Measurements from ENCODE around the gene PIK3R5.
A peak's percentile ranks its signal among the peaks of the same experiment; 100 is the strongest.

PIK3R5 gene

DNA sequence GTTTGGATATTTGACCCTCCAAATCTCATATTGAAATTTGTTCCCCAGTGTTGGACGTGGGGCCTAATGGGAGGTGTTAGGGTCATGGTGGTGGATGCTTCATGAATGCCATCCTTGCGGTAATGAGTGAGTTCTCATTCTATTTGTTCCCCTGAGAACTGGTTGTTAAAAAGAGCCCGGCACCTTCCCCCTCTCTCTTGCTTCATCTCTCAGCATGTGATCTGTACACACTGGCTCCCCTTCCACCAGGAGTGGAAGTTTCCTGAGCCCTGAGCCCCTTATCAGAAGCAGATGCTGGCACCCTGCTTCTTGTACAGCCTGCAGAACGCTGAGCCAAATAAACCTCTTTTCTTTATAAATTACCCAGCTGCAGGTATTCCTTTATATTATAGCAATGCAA lies 123.7 kb downstream of the PIK3R5 start:
- no peak overlapping the region for H3K4me3 ChIP-seq (ENCODE audit: low read depth, low read length)
- TF ChIP-seq, protein P1, sequence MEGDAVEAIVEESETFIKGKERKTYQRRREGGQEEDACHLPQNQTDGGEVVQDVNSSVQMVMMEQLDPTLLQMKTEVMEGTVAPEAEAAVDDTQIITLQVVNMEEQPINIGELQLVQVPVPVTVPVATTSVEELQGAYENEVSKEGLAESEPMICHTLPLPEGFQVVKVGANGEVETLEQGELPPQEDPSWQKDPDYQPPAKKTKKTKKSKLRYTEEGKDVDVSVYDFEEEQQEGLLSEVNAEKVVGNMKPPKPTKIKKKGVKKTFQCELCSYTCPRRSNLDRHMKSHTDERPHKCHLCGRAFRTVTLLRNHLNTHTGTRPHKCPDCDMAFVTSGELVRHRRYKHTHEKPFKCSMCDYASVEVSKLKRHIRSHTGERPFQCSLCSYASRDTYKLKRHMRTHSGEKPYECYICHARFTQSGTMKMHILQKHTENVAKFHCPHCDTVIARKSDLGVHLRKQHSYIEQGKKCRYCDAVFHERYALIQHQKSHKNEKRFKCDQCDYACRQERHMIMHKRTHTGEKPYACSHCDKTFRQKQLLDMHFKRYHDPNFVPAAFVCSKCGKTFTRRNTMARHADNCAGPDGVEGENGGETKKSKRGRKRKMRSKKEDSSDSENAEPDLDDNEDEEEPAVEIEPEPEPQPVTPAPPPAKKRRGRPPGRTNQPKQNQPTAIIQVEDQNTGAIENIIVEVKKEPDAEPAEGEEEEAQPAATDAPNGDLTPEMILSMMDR (IDR thresholded peaks at IDR 0.05; ENCODE audit: low read depth, low read length) = no peak
- TF ChIP-seq MYC (IDR thresholded peaks at IDR 0.05; ENCODE audit: low read depth, low read length) = no peak
- no peak for TF ChIP-seq MAX (IDR thresholded peaks at IDR 0.05; ENCODE audit: low read depth, low read length)
- no peak for TF ChIP-seq POLR2A (IDR thresholded peaks at IDR 0.05; ENCODE audit: extremely low read depth, insufficient read length)
- peak; percentile 28 for DNase-seq (ENCODE audit: low read depth)

GRCh38 chr17:8839410-8839935 lies 126.0 kb downstream of the PIK3R5 start:
- DNase-seq (ENCODE audit: low read depth) = no peak
- TF ChIP-seq POLR2A (IDR thresholded peaks at IDR 0.05; ENCODE audit: extremely low read depth, insufficient read length) (no peak), MYC (IDR thresholded peaks at IDR 0.05; ENCODE audit: low read depth, low read length) (no peak), MAX (IDR thresholded peaks at IDR 0.05; ENCODE audit: low read depth, low read length) (no peak)
- TF ChIP-seq, protein P1 (IDR thresholded peaks at IDR 0.05; ENCODE audit: low read depth, low read length) = no peak
- H3K4me3 ChIP-seq (ENCODE audit: low read depth, low read length) = no peak overlapping the region

DNA sequence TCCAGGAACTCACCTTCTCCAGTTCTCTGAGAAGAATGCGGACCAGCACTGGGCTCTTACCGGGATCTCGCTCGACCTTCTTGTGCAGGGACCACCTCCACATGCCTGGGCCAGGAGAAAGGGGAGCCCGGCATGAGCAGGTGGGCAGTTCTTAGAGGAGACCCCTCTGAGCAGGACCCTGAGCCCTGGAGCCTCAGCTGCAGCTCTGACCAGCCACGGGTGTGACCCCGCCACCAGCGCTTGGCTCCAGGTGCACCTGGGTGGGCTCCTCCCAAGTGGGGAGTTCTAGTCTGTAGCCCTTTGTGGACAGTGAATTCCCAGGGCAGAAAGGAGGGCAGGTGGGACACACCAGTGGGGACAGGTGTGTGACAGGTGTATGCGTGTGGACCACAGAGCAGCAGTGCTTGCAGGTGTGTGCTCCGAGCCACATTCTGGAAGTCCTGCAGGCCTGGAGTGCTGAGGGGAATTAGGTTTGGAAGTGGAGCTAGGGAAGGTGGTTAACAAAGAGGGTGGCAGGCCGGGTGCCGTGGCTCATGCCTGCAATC lies 126.9 kb downstream of the PIK3R5 start:
- DNase-seq (ENCODE audit: low read depth) = no peak
- TF ChIP-seq, protein P1 (IDR thresholded peaks at IDR 0.05; ENCODE audit: low read depth, low read length) = no peak
- no peak for TF ChIP-seq MAX (IDR thresholded peaks at IDR 0.05; ENCODE audit: low read depth, low read length)
- no peak for TF ChIP-seq POLR2A (IDR thresholded peaks at IDR 0.05; ENCODE audit: extremely low read depth, insufficient read length)
- no peak for TF ChIP-seq MYC (IDR thresholded peaks at IDR 0.05; ENCODE audit: low read depth, low read length)
- H3K4me3 ChIP-seq (ENCODE audit: low read depth, low read length) = no peak overlapping the region

DNA sequence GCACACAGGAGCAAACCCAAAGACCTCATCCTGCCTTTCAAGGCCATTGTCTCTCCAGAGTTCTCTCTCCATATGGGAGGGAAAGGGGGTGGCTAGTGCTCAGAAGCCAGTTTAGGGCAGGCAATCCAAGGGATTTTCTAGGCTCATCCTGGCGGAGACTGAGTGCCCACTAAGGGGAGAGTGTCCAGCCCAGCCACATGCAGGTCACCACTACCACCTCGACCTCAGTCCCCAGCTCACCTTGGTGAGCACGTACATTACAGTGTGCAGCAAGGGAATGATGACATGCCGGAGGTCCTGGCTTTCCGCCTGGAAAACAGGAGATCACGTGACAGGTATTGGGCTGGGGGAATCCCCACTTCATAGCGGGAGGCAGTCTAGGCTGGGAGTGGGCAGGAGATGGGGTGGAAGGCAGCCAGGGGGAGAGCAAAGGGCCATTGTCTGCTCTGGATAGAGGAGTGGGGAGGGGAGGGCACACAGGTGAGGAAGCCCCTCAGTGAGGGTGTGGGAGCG lies 127.9 kb downstream of the PIK3R5 start:
- DNase-seq (ENCODE audit: low read depth) = no peak
- no peak for TF ChIP-seq MYC (IDR thresholded peaks at IDR 0.05; ENCODE audit: low read depth, low read length)
- TF ChIP-seq POLR2A (IDR thresholded peaks at IDR 0.05; ENCODE audit: extremely low read depth, insufficient read length) = no peak
- no peak for TF ChIP-seq MAX (IDR thresholded peaks at IDR 0.05; ENCODE audit: low read depth, low read length)
- TF ChIP-seq, protein P1 (IDR thresholded peaks at IDR 0.05; ENCODE audit: low read depth, low read length) = no peak
- H3K4me3 ChIP-seq (ENCODE audit: low read depth, low read length) = no peak overlapping the region

DNA sequence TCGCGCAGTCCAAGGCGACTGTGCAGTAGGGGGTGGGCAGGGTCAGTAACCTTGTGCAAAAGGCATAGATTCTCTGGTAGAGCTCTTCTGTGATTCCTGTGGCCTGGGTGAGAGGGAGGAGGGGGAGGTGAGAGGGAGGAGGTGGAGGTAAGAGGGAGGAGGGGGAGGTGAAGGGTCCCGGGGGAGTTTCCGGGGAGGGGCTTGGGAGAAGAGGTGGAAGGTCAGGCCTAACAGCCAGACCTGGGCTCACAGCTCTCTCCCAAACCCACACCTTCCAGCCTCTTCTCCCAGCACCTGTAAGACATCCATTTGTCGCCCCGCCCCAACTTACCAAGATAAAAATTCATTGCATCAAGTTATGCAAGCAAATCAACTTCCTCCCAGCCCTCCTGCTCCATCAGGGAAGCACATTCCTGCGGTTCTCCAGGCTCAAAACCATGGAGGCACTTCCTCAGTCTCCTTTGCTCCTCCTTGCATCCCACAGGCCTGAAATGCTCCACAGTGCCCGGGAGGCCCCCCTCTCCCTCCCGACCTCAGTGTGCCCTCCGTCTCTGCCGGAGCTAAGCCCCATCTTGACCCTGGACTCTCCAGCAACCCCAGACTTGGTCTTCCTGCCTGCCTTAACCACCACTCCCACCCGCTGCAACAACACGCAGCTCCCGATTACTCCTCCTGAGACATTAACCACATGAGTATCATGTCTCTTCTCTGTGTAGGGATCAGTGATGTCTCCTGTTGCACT lies 128.5 kb downstream of the PIK3R5 start:
- no peak for DNase-seq (ENCODE audit: low read depth)
- TF ChIP-seq POLR2A (IDR thresholded peaks at IDR 0.05; ENCODE audit: extremely low read depth, insufficient read length) (no peak), MYC (IDR thresholded peaks at IDR 0.05; ENCODE audit: low read depth, low read length) (no peak), MAX (IDR thresholded peaks at IDR 0.05; ENCODE audit: low read depth, low read length) (no peak)
- TF ChIP-seq, protein P1 (IDR thresholded peaks at IDR 0.05; ENCODE audit: low read depth, low read length) = no peak
- no peak overlapping the region for H3K4me3 ChIP-seq (ENCODE audit: low read depth, low read length)
